ENCODE data around the gene CAPN2.

Gene CAPN2

DNA sequence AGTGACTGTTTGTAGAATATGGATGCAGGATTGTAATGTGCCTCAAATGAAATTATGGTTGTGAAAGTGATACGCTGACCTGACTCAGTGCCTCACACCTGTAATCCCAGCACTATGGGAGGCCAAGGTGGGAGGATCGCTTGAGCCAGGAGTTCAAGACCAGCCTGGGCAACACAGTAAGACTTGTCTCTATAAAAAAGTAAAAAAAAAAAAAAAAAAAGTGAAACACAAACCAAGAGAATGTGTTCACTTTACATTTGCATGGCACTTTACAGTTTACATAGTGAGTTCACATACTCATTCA is 2.0 kb downstream of the CAPN2 start:
- Histone ChIP-seq H3K9me3 (peaks cover 2% of the 10 kb centered on the region; the same call in 1 of the 2 replicates), H3K27me3 (no peaks in the 10 kb centered on the region)

DNA sequence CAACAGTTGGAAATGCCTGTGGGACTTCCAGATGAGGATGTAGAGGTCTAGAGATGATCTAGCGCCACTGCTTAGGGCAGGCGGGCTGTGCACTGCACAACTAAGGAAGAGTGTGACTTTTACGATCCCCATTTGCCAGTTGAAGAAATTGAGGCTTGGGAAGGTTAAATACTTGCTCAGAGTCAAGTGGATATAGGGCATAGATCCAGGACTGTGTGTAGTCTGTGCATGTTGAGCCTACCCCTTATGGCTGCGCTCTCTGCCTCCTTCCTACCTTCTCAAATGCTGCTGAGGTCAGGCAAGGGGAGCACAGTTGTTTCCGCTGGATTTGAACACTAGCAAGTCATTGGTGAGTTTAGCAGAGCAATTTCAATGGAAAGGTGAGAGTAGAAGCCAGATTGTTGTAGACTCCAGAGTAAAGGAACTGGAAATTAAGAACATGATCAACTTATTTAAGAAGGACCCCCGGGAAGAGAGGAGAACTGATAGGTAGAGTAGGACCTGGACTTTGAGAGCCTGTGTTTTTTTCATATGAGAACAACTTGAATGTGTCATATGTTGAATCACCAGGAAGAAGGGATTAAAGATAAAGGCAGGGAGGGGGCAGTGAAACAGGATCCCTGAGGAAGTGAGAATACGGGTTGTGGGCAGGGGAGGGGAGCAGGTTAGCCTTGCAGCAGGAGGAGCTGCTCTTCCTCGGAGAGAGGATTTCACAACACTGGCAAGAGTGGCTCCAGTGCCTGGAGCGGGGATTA is 2.7 kb downstream of the CAPN2 start:
- Histone ChIP-seq H3K4me1 (no peaks in the 10 kb centered on the region; the same call in none of the 2 replicates), H3K9me3 (peaks cover 2% of the 10 kb centered on the region; the same call in 1 of the 2 replicates), H3K27me3 (no peaks in the 10 kb centered on the region), H3K4me3 (ENCODE audit: low read depth, low read length) (no peak overlapping the region), H3K36me3 (peaks cover 3% of the 10 kb centered on the region; the same call in 1 of the 2 replicates)
- TF ChIP-seq, protein P1, sequence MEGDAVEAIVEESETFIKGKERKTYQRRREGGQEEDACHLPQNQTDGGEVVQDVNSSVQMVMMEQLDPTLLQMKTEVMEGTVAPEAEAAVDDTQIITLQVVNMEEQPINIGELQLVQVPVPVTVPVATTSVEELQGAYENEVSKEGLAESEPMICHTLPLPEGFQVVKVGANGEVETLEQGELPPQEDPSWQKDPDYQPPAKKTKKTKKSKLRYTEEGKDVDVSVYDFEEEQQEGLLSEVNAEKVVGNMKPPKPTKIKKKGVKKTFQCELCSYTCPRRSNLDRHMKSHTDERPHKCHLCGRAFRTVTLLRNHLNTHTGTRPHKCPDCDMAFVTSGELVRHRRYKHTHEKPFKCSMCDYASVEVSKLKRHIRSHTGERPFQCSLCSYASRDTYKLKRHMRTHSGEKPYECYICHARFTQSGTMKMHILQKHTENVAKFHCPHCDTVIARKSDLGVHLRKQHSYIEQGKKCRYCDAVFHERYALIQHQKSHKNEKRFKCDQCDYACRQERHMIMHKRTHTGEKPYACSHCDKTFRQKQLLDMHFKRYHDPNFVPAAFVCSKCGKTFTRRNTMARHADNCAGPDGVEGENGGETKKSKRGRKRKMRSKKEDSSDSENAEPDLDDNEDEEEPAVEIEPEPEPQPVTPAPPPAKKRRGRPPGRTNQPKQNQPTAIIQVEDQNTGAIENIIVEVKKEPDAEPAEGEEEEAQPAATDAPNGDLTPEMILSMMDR (IDR thresholded peaks at IDR 0.05; ENCODE audit: low read depth, low read length) = no peak
- no peak for DNase-seq

More for the DNA sequence above, 2.0 kb downstream of the CAPN2 start:
- TF ChIP-seq, protein P1 (IDR thresholded peaks at IDR 0.05; ENCODE audit: low read depth, low read length) = no peak
- Histone ChIP-seq H3K36me3 (no peaks in the 10 kb centered on the region; the same call in 1 of the 2 replicates), H3K4me3 (ENCODE audit: low read depth, low read length) (0 out of 2 replicates have a peak overlapping the region, but pooled peaks have one; percentile 82), H3K4me1 (no peaks in the 10 kb centered on the region; the same call in 1 of the 2 replicates)
- no peak for DNase-seq

- Histone ChIP-seq H3K27me3 (no peaks in the 10 kb centered on the region), H3K4me1 (no peaks in the 10 kb centered on the region; the same call in none of the 2 replicates), H3K9me3 (peaks cover 2% of the 10 kb centered on the region; the same call in 1 of the 2 replicates), H3K4me3 (ENCODE audit: low read depth, low read length) (no peak overlapping the region), H3K36me3 (peaks cover 3% of the 10 kb centered on the region; the same call in 1 of the 2 replicates)
- TF ChIP-seq, protein P1 (IDR thresholded peaks at IDR 0.05; ENCODE audit: low read depth, low read length) = no peak
- no peak for DNase-seq
Measured at GRCh38 chr1:223715604-223716172, 3.3 kb downstream of the CAPN2 start.

- Histone ChIP-seq H3K9me3 (peaks cover 2% of the 10 kb centered on the region; the same call in 1 of the 2 replicates), H3K4me3 (ENCODE audit: low read depth, low read length) (no peak overlapping the region), H3K27me3 (no peaks in the 10 kb centered on the region), H3K36me3 (peaks cover 3% of the 10 kb centered on the region; the same call in 1 of the 2 replicates), H3K4me1 (no peaks in the 10 kb centered on the region; the same call in none of the 2 replicates)
- TF ChIP-seq, protein P1 (IDR thresholded peaks at IDR 0.05; ENCODE audit: low read depth, low read length) = no peak
- no peak for DNase-seq
Measured at GRCh38 chr1:223716302-223716862, 4.0 kb downstream of the CAPN2 start.

GRCh38 chr1:223717123-223717522 is 4.8 kb downstream of the CAPN2 start:
- no peak for DNase-seq
- H3K4me1 ChIP-seq = no peaks in the 10 kb centered on the region; the same call in none of the 2 replicates
- H3K36me3 ChIP-seq = peaks cover 3% of the 10 kb centered on the region; the same call in 1 of the 2 replicates
- no peak overlapping the region for H3K4me3 ChIP-seq (ENCODE audit: low read depth, low read length)
- H3K9me3 ChIP-seq = peaks cover under 1% of the 10 kb centered on the region; the same call in 1 of the 2 replicates
- TF ChIP-seq, protein P1 (IDR thresholded peaks at IDR 0.05; ENCODE audit: low read depth, low read length) = no peak
- no peaks in the 10 kb centered on the region for H3K27me3 ChIP-seq
